H1 (cell line): Measurements from ENCODE around the gene SLC9A4. TPM values are rescaled to one million over a fixed set of nuclear protein-coding genes. Genes with fewer than 3 reads are reported as not detected.

Source experiments
- CTCF ChIA-PET: fragments of 300-600 bp; sonication (Branson Sonifier 250); formaldehyde crosslinking; loops from one replicate; lab custom pipeline; 2021; ENCODE audit not compliant: partially characterized antibody; lab: Charles Lee
- POLR2A ChIA-PET: fragments of 300-600 bp; sonication (Branson Sonifier 250); formaldehyde crosslinking; loops from one replicate; lab custom pipeline; 2021; ENCODE audit warnings: inconsistent platforms; ENCODE audit not compliant: partially characterized antibody; lab: Charles Lee
- DNase-seq, 2 experiments: peaks; one replicate each; pipeline versions ENCODE4 v3.0.0 to v3.0.0-alpha.2; 2010 to 2022; ENCODE audit warnings: low spot score in 2 of 2, low read depth in 1 of 2, mixed read lengths in 1 of 2
- FAIRE-seq: peaks from 2 replicates; lab custom pipeline; 2011; peaks lifted over from hg19 to GRCh38; lab: Jason Lieb, UNC
- H2AFZ ChIP-seq: 2 replicates; pipeline ENCODE4 v1.8.1; 2012; ENCODE audit warnings: low read length, inconsistent platforms
- H2AK5ac ChIP-seq: 2 replicates; pipeline ENCODE4 v1.6.1; 2013; ENCODE audit warnings: low read depth, low read length
- H2BK120ac ChIP-seq: replicated peaks from 2 replicates; pipeline ENCODE3; 2013; ENCODE audit warnings: low read depth, low read length, inconsistent platforms
- H2BK12ac ChIP-seq: 2 replicates; pipeline ENCODE4 v1.6.1; 2013; ENCODE audit warnings: low read depth, low read length
- H2BK15ac ChIP-seq: 2 replicates; pipeline ENCODE4 v1.6.1; 2013; ENCODE audit warnings: low read length
- H2BK20ac ChIP-seq: 2 replicates; pipeline ENCODE4 v1.6.1; 2013; ENCODE audit warnings: low read length
- H2BK5ac ChIP-seq: 2 replicates; pipeline ENCODE4 v1.6.1; 2013; ENCODE audit warnings: low read depth, low read length
- H3K14ac ChIP-seq: 2 replicates; pipeline ENCODE4 v1.6.1; 2013; ENCODE audit warnings: inconsistent platforms; ENCODE audit not compliant: insufficient read length
- H3K18ac ChIP-seq: 2 replicates; pipeline ENCODE4 v1.6.1; 2013; ENCODE audit warnings: low read length; ENCODE audit errors: extremely low read depth
- H3K23ac ChIP-seq: 2 replicates; pipeline ENCODE4 v1.6.1; 2013; ENCODE audit warnings: inconsistent platforms; ENCODE audit not compliant: insufficient read length
- H3K23me2 ChIP-seq: 2 replicates; pipeline ENCODE4 v1.6.1; 2013; ENCODE audit warnings: low read depth, low read length
- H3K27ac ChIP-seq: 2 replicates; pipeline ENCODE4 v1.6.1; 2011; ENCODE audit warnings: low read depth, low read length, inconsistent platforms
- H3K27me3 ChIP-seq, 4 experiments: replicated peaks in 1 of 4; 1 replicate in 1 of 4; 2 replicates in 3 of 4; pipeline versions ENCODE4 v1.6.1 to v1.8.1; 2011 to 2013; ENCODE audit warnings: low read length in 3 of 4, mild to moderate bottlenecking in 3 of 4, inconsistent platforms in 2 of 4, mixed read lengths in 2 of 4, moderate library complexity in 1 of 4; ENCODE audit not compliant: control insufficient read depth in 3 of 4, insufficient read depth in 3 of 4; ENCODE audit errors: extremely low read depth in 1 of 4
- H3K36me3 ChIP-seq, 4 experiments: 2 replicates each; pipeline versions ENCODE4 v1.6.1 to v1.8.1; 2011 to 2013; ENCODE audit warnings: mild to moderate bottlenecking in 4 of 4, low read length in 3 of 4, moderate library complexity in 2 of 4, control low read depth in 1 of 4, inconsistent platforms in 1 of 4; ENCODE audit not compliant: insufficient read depth in 4 of 4, control insufficient read depth in 2 of 4
- H3K4ac ChIP-seq: replicated peaks from 2 replicates; pipeline ENCODE3; 2013; ENCODE audit warnings: low read length, low read depth, mixed read lengths, inconsistent platforms; ENCODE audit not compliant: insufficient read length
- H3K4me1 ChIP-seq, 4 experiments: replicated peaks in 1 of 4; 1 replicate in 1 of 4; 2 replicates in 3 of 4; pipeline versions ENCODE4 v1.6.1 to v1.8.1; 2011 to 2013; ENCODE audit warnings: low read length in 3 of 4, inconsistent platforms in 2 of 4, mixed read lengths in 1 of 4; ENCODE audit not compliant: insufficient read depth in 4 of 4, control insufficient read depth in 3 of 4
- H3K4me2 ChIP-seq, 2 experiments: 2 replicates each; pipeline versions ENCODE4 v1.6.1 to v1.8.1; 2011 to 2013; ENCODE audit warnings: low read depth in 2 of 2, low read length in 2 of 2, control low read depth in 1 of 2, inconsistent platforms in 1 of 2, mild to moderate bottlenecking in 1 of 2; ENCODE audit not compliant: insufficient read depth in 1 of 2
- H3K4me3 ChIP-seq, 4 experiments: fragments of 200-600, 300-600 bp in 1 of 4; sonication (generic), shearing (Covaris generic), sonication (Bioruptor Twin) in 1 of 4; 2 replicates each; pipeline versions ENCODE4 v1.5.1 to v1.8.1; 2011 to 2016; ENCODE audit warnings: low read length in 4 of 4, low read depth in 3 of 4, control low read depth in 2 of 4, inconsistent platforms in 2 of 4, mild to moderate bottlenecking in 2 of 4, mixed read lengths in 1 of 4, moderate library complexity in 1 of 4; ENCODE audit not compliant: insufficient read depth in 2 of 4; ENCODE audit errors: extremely low read depth in 1 of 4
- H3K56ac ChIP-seq: replicated peaks from 2 replicates; pipeline ENCODE3; 2013; ENCODE audit warnings: low read depth, mild to moderate bottlenecking, mixed read lengths, low read length, inconsistent platforms; ENCODE audit not compliant: insufficient read length
- H3K79me1 ChIP-seq: 2 replicates; pipeline ENCODE4 v1.6.1; 2013; ENCODE audit warnings: low read depth, low read length, control low read depth
- H3K79me2 ChIP-seq, 2 experiments: 2 replicates each; pipeline versions ENCODE4 v1.6.1 to v1.8.1; 2012 to 2013; ENCODE audit warnings: low read length in 2 of 2, mild to moderate bottlenecking in 2 of 2, inconsistent platforms in 1 of 2; ENCODE audit not compliant: insufficient read depth in 2 of 2, control insufficient read depth in 1 of 2
- H3K9ac ChIP-seq, 4 experiments: replicated peaks in 1 of 4; 1 replicate in 1 of 4; 2 replicates in 3 of 4; pipeline versions ENCODE4 v1.6.1 to v1.8.1; 2011 to 2013; ENCODE audit warnings: low read depth in 3 of 4, low read length in 3 of 4, control low read depth in 2 of 4, mild to moderate bottlenecking in 2 of 4, moderate library complexity in 2 of 4, inconsistent platforms in 1 of 4; ENCODE audit errors: extremely low read depth in 1 of 4
- H3K9me3 ChIP-seq, 2 experiments: 2 replicates each; pipeline versions ENCODE4 v1.6.1 to v1.8.1; 2012 to 2013; ENCODE audit warnings: mild to moderate bottlenecking in 2 of 2, moderate library complexity in 2 of 2, control low read depth in 1 of 2, inconsistent platforms in 1 of 2, low read depth in 1 of 2, low read length in 1 of 2, mixed read lengths in 1 of 2; ENCODE audit not compliant: insufficient read depth in 2 of 2
- H4K20me1 ChIP-seq, 2 experiments: replicated peaks in 1 of 2; 2 replicates each; pipeline versions ENCODE3 to v1.8.1; 2011 to 2013; ENCODE audit warnings: inconsistent platforms in 2 of 2, low read length in 2 of 2, mild to moderate bottlenecking in 1 of 2; ENCODE audit not compliant: insufficient read depth in 2 of 2, control insufficient read depth in 1 of 2
- H4K5ac ChIP-seq: 2 replicates; pipeline ENCODE4 v1.6.1; 2013; ENCODE audit warnings: low read length, low read depth, mixed read lengths, inconsistent platforms; ENCODE audit not compliant: insufficient read length
- H4K8ac ChIP-seq: 2 replicates; pipeline ENCODE4 v1.8.0; 2013; ENCODE audit warnings: mild to moderate bottlenecking, moderate library complexity, low read length, inconsistent platforms; ENCODE audit not compliant: insufficient read depth; ENCODE audit errors: extremely low read depth
- H4K91ac ChIP-seq: replicated peaks from 2 replicates; pipeline ENCODE3; 2013; ENCODE audit warnings: low read length, mixed read lengths, inconsistent platforms; ENCODE audit not compliant: insufficient read length
- BCL11A ChIP-seq, 2 experiments: IDR thresholded peaks; one replicate each; pipeline ENCODE4 v1.6.1; 2011; ENCODE audit warnings: low read depth in 2 of 2, low read length in 2 of 2, mild to moderate bottlenecking in 2 of 2
- CBX8 ChIP-seq: fragments of 300-800, 300-1000 bp; sonication (generic); IDR thresholded peaks from 2 replicates; pipeline ENCODE4 v1.7.1; 2016; ENCODE audit warnings: low read depth, low read length, borderline replicate concordance
- CTBP2 ChIP-seq: IDR thresholded peaks from 2 replicates; pipeline ENCODE4 v1.7.0; 2011; ENCODE audit warnings: borderline replicate concordance, mild to moderate bottlenecking, moderate library complexity, mixed read lengths, low read length; ENCODE audit not compliant: insufficient read depth, insufficient read length
- HDAC2 ChIP-seq, 2 experiments: fragments of 300-600 bp in 1 of 2; sonication (generic) in 1 of 2; IDR thresholded peaks; 2 replicates each; pipeline ENCODE4 v1.6.1; 2011 to 2012; ENCODE audit warnings: low read depth in 2 of 2, low read length in 2 of 2, mild to moderate bottlenecking in 2 of 2, moderate library complexity in 2 of 2, borderline replicate concordance in 1 of 2, inconsistent platforms in 1 of 2
- SIRT6 ChIP-seq: IDR thresholded peaks from one replicate; pipeline ENCODE4 v1.7.1; 2012; ENCODE audit warnings: low read length, inconsistent platforms
- SP1 ChIP-seq: IDR thresholded peaks from 2 replicates; pipeline ENCODE4 v1.6.1; 2011; ENCODE audit warnings: low read depth, low read length
- TCF12 ChIP-seq: IDR thresholded peaks from 2 replicates; pipeline ENCODE4 v1.6.1; 2011; ENCODE audit warnings: low read depth, mild to moderate bottlenecking, low read length
- WGBS, 2 experiments: shearing (Covaris generic) in 1 of 2; methylation state at CpG; one replicate each; pipeline versions ENCODE4 v1.1.6 to v1.1.7; 2013 to 2015; ENCODE audit warnings: low lambda C conversion rate in 2 of 2, mixed read lengths in 2 of 2, inconsistent platforms in 1 of 2, low coverage in 1 of 2, missing lambda C conversion rate in 1 of 2; ENCODE audit not compliant: insufficient replicate concordance in 2 of 2, insufficient coverage in 1 of 2, insufficient read length in 1 of 2; ENCODE audit errors: extremely low coverage in 1 of 2, missing lambda C conversion rate in 1 of 2; 5-methylcytosine and 5-hydroxymethylcytosine counted together
- polyA plus RNA-seq, 7 experiments: library from polyadenylated mRNA; depleted of rRNA in 3 of 7; stranded (reverse) in 5 of 7; unstranded in 2 of 7; fragments of >200 nt in 5 of 7; fragments of 200-250 nt in 2 of 7; gene quantifications; 1 replicate in 5 of 7; 2 replicates in 1 of 7; 4 replicates in 1 of 7; pipeline versions ENCODE4 v1.2.1 to v1.2.3, GENCODE V29; 2011 to 2013; ENCODE audit warnings: missing spikeins in 2 of 7, mixed read lengths in 2 of 7
- total RNA-seq: library from RNA; stranded (reverse); fragmentation: NEBNext Ultra II Directional; extraction: Animal tissue kit (Norgen Biotek cat#: 25700); gene quantifications from 2 replicates; pipeline ENCODE4 v1.2.1, GENCODE V29; 2021
- TF ChIP-seq, protein P1 (sequence below): IDR thresholded peaks from 2 replicates; pipeline ENCODE4 v1.6.1; 2012; ENCODE audit warnings: inconsistent platforms

Gene SLC9A4
- total and polyA plus RNA-seq, 2 of the 8 experiments (the other 6 are each of a cell fraction or from before 2014, with no cell fraction given): not detected

- Histone ChIP-seq H3K9me3 (no peaks in the 10 kb centered on the region), H3K4ac (no peak overlapping the region), H3K27me3 (no peaks in the 10 kb centered on the region), H3K27ac (no peak overlapping the region), H3K23me2 (no peaks in the 10 kb centered on the region), H3K36me3 (no peaks in the 10 kb centered on the region), H4K8ac (no peak overlapping the region), H2BK15ac (no peak overlapping the region), H3K9ac (no peak overlapping the region), H3K79me2 (no peaks in the 10 kb centered on the region), H3K79me1 (no peaks in the 10 kb centered on the region), H4K91ac (no peak overlapping the region), H3K56ac (no peak overlapping the region), H2BK120ac (no peak overlapping the region), H2AFZ (no peak overlapping the region), H2BK5ac (no peak overlapping the region), H4K20me1 (no peaks in the 10 kb centered on the region), H3K4me1 (peaks cover 0 to 3% (median 0%) of the 10 kb centered on the region in 4 experiments; a peak in 1 of 7 replicates), H2BK20ac (no peak overlapping the region), H2AK5ac (no peak overlapping the region), H4K5ac (no peak overlapping the region), H2BK12ac (no peak overlapping the region), H3K18ac (no peak overlapping the region), H3K4me2 (no peak overlapping the region), H3K14ac (no peak overlapping the region), H3K4me3 (no peak overlapping the region), H3K23ac (no peak overlapping the region)
- ChIA-PET POLR2A (no interaction called here), CTCF (interaction anchor here (1.3 kb wide), 1 partner anchor 8 kb away, joined by 3 read pairs; no protein-coding TSS in a partner anchor)
- TF ChIP-seq BCL11A (IDR thresholded peaks at IDR 0.05; ENCODE audit: low read depth in 2 of 2, low read length in 2 of 2): no peak
- no peak for TF ChIP-seq CBX8
- TF ChIP-seq SP1: no peak
- TF ChIP-seq HDAC2 (IDR thresholded peaks at IDR 0.05; ENCODE audit: borderline replicate concordance in 1 of 2, low read depth in 2 of 2, low read length in 2 of 2): no peak
- TF ChIP-seq SIRT6: no peak
- no peak for TF ChIP-seq TCF12
- TF ChIP-seq CTBP2: no peak
- TF ChIP-seq, protein P1, sequence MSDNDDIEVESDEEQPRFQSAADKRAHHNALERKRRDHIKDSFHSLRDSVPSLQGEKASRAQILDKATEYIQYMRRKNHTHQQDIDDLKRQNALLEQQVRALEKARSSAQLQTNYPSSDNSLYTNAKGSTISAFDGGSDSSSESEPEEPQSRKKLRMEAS: no peak
- DNase-seq (no peak), FAIRE-seq (no peak)
- 94% methylated on average over 3 of the region's 3 CpGs; no CpG with 5 or more reads in 1 of the 2 experiments for WGBS, 2 experiments
Observed at GRCh38 chr2:102438111-102438510, 34.9 kb upstream of the SLC9A4 start.
